Forelimb muscle (tissue), 1 donor: ENCODE results near the gene ALPP. TPM values are rescaled to one million over a fixed set of nuclear protein-coding genes. Genes with fewer than 3 reads are reported as not detected.
"Not testable (repeated sequence)": the region's sequence is repeated elsewhere in the genome, so short reads cannot be mapped to it uniquely, and the experiment has no call there.

Experiments used
- DNase-seq: peaks from one replicate; pipeline ENCODE4 v3.0.0-alpha.2; 2013; ENCODE audit warnings: low read depth
- polyA plus RNA-seq: library from polyadenylated mRNA; unstranded; fragments of 120-200 nt; gene quantifications from one replicate; pipeline ENCODE4 v1.2.1, GENCODE V29; 2013; ENCODE audit not compliant: insufficient read length

ALPP gene
- polyA plus RNA-seq, 1 donor: not detected

GRCh38 chr2:232422051-232422450 is 43.5 kb downstream of the ALPP start:
- DNase-seq: no peak

GRCh38 chr2:232422996-232423395 is 44.4 kb downstream of the ALPP start:
- not testable (repeated sequence) for DNase-seq

GRCh38 chr2:232423407-232423806 is 44.9 kb downstream of the ALPP start:
- not testable (repeated sequence) for DNase-seq

- no peak for DNase-seq
Observed at GRCh38 chr2:232431705-232432590, 53.4 kb downstream of the ALPP start.

Other genes starting within 250 kb of the ALPP start
- not detected for gene ALPG, start 28.1 kb downstream of the ALPP start, polyA plus RNA-seq
- not detected for gene ALPI, start 77.4 kb downstream of the ALPP start, polyA plus RNA-seq
- 0.51 TPM for gene ECEL1, start 109.1 kb downstream of the ALPP start, polyA plus RNA-seq
- gene PRSS56, start 141.6 kb downstream of the ALPP start, polyA plus RNA-seq: 3.4 TPM
- gene CHRND, start 147.4 kb downstream of the ALPP start, polyA plus RNA-seq: 180 TPM
- gene CHRNG, start 160.9 kb downstream of the ALPP start, polyA plus RNA-seq: 160 TPM
- gene TIGD1, start 171.8 kb downstream of the ALPP start, polyA plus RNA-seq: 6.8 TPM
- 152 TPM for gene EIF4E2, start 171.9 kb downstream of the ALPP start, polyA plus RNA-seq